ENCODE measurements around the gene LGMN.

DNA sequence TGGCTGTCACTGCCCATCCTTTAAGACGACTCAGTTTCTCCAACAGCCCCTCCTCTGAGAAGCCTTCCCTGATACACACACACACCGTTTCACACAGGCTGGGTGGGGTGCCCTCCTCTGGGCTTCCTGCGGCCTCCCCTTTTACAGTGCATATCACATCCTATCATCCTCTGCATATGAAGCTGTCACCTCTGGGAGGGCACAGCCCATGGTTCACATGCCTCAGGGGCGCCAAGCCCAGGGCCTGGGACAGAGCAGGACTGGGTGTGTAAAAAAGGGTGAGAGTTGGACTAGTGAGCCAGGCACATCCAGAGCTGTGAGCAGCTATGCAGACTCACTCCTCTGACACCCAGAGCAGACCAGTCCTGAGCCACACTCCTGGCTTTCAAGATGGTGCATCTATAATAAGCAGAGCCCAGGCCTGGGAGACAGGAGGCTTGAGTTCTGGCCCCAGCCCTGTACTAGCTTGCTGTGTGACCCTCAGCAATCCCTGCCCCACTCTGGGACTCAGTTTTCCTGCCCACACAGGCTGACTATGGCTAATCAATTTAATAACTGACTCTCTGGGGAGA, 62.6 kb downstream of the LGMN start:
- TF ChIP-seq EZH2 (IDR thresholded peaks at IDR 0.05; ENCODE audit: insufficient read depth, poor library complexity, severe bottlenecking) (no peak), EZH2phosphoT487 (IDR thresholded peaks at IDR 0.05; ENCODE audit: insufficient read depth, low read depth) (no peak)

Data from GM23248 (cell line).